Sigmoid colon (tissue), 3 donors: Measurements from ENCODE around the gene PRR19.

Experiments used
- POLR2A ChIP-seq, 2 donors: fragments of 450-650 bp; IDR thresholded peaks; one replicate each; pipeline ENCODE4 v1.6.1; 2016; ENCODE audit warnings: antibody characterized with exemption in 2 of 2, mild to moderate bottlenecking in 2 of 2, moderate library complexity in 2 of 2
- TF ChIP-seq, protein P1 (sequence below), 4 experiments: fragments of 450-650 bp in 3 of 4; fragments of 200-600 bp in 1 of 4; IDR thresholded peaks; one replicate each; pipeline ENCODE4 v1.5.1; 2016 to 2019; ENCODE audit warnings: antibody characterized with exemption in 4 of 4, mild to moderate bottlenecking in 3 of 4, moderate library complexity in 2 of 4

GRCh38 chr19:42254089-42254849 is 47.7 kb upstream of the PRR19 start:
- TF ChIP-seq, protein P1, sequence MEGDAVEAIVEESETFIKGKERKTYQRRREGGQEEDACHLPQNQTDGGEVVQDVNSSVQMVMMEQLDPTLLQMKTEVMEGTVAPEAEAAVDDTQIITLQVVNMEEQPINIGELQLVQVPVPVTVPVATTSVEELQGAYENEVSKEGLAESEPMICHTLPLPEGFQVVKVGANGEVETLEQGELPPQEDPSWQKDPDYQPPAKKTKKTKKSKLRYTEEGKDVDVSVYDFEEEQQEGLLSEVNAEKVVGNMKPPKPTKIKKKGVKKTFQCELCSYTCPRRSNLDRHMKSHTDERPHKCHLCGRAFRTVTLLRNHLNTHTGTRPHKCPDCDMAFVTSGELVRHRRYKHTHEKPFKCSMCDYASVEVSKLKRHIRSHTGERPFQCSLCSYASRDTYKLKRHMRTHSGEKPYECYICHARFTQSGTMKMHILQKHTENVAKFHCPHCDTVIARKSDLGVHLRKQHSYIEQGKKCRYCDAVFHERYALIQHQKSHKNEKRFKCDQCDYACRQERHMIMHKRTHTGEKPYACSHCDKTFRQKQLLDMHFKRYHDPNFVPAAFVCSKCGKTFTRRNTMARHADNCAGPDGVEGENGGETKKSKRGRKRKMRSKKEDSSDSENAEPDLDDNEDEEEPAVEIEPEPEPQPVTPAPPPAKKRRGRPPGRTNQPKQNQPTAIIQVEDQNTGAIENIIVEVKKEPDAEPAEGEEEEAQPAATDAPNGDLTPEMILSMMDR (IDR thresholded peaks at IDR 0.05): no peak
- TF ChIP-seq POLR2A (IDR thresholded peaks at IDR 0.05): peak in 1 of 2 donors; percentile 29
